Keratinocyte (primary cell): ENCODE data around the gene NME9.

ENCODE experiments used
- EZH2 ChIP-seq: IDR thresholded peaks from one replicate; pipeline ENCODE4 v1.6.1; 2012; ENCODE audit warnings: inconsistent platforms, mild to moderate bottlenecking, low read length, moderate library complexity
- TF ChIP-seq, protein P1 (sequence below), 3 experiments: IDR thresholded peaks in 1 of 3; conservative IDR thresholded peaks in 1 of 3; optimal IDR thresholded peaks in 1 of 3; 2 replicates in 2 of 3; 3 replicates in 1 of 3; pipeline versions ENCODE3 to v1.5.1; 2011; ENCODE audit warnings: low read length in 3 of 3, mild to moderate bottlenecking in 3 of 3, moderate library complexity in 2 of 3, control low read depth in 1 of 3, inconsistent platforms in 1 of 3; ENCODE audit not compliant: insufficient read depth in 2 of 3; ENCODE audit errors: extremely low read depth in 1 of 3

DNA sequence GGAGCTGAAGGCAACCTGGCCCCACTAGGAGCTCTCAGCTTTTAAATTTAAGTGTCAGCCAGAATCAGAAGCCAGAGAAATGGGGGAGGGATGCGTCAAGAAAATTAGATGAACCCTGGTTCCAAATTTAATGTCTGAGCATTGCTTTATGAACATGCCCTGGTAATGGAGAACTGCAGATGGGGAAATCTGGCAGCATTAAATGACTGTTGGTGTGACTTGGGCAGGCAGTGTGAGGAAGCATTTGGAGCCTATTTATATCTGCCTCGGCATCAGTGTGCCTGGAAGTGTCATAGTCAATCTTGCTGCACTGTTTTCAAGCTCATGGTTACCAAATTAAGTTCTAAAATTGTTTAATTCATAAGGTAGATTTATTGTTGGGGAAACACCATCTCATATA is 29.0 kb downstream of the NME9 start:
- TF ChIP-seq, protein P1, sequence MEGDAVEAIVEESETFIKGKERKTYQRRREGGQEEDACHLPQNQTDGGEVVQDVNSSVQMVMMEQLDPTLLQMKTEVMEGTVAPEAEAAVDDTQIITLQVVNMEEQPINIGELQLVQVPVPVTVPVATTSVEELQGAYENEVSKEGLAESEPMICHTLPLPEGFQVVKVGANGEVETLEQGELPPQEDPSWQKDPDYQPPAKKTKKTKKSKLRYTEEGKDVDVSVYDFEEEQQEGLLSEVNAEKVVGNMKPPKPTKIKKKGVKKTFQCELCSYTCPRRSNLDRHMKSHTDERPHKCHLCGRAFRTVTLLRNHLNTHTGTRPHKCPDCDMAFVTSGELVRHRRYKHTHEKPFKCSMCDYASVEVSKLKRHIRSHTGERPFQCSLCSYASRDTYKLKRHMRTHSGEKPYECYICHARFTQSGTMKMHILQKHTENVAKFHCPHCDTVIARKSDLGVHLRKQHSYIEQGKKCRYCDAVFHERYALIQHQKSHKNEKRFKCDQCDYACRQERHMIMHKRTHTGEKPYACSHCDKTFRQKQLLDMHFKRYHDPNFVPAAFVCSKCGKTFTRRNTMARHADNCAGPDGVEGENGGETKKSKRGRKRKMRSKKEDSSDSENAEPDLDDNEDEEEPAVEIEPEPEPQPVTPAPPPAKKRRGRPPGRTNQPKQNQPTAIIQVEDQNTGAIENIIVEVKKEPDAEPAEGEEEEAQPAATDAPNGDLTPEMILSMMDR (optimal IDR thresholded peaks at IDR 0.05 in 1 of 3, IDR thresholded peaks at IDR 0.05 in 1 of 3, conservative IDR thresholded peaks at IDR 0.05 in 1 of 3; ENCODE audit: extremely low read depth in 1 of 3, insufficient read depth in 2 of 3, low read length in 3 of 3), result no peak
- no peak for TF ChIP-seq EZH2
